ENCODE data around the gene FNDC3B. TPM values are rescaled to one million over a fixed set of nuclear protein-coding genes. Genes with fewer than 3 reads are reported as not detected.

Gene FNDC3B
- polyA plus RNA-seq, 12 donors = 35.7 to 87.3 (median 64.8) TPM; not detected in 1

DNA sequence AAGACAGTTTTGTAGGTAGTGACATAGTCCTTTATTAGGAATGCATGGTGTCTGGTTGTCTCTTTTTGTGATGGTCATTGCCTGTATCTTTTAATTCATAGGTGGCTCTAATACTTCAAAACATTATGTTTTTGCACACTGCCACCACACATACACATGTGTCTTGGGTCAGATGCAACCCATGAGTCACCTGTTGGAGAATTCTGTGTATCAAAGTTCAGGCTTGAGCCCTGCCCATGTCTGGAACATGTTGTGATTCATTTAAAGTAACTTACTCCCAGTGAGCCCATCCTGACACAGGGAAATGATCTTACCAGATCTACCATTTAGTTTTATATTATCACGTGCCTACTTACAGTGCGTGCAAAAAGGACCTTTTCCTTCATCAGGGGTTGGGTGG, 266.2 kb downstream of the FNDC3B start:
- DNase-seq = no peak

GRCh38 chr3:172305974-172306373, 266.6 kb downstream of the FNDC3B start:
- no peak for DNase-seq

DNA sequence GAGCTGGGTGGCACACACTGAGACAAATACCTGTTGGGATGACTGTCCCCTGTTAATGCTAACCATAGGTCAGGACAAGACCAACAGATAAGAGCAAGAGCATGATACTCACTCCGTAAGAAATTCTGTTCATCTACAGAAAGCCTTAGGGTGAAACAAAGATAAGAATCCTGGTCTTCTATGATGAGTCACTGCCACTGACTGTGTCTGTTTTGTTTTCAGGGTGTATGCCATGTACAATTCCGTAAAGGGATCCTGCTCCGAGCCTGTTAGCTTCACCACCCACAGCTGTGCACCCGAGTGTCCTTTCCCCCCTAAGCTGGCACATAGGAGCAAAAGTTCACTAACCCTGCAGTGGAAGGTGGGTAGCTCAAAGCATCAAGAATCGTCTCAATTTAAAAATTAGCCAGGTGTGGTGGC, 267.8 kb downstream of the FNDC3B start:
- DNase-seq = no peak

GRCh38 chr3:172309059-172309458, 269.7 kb downstream of the FNDC3B start:
- DNase-seq = no peak

DNA sequence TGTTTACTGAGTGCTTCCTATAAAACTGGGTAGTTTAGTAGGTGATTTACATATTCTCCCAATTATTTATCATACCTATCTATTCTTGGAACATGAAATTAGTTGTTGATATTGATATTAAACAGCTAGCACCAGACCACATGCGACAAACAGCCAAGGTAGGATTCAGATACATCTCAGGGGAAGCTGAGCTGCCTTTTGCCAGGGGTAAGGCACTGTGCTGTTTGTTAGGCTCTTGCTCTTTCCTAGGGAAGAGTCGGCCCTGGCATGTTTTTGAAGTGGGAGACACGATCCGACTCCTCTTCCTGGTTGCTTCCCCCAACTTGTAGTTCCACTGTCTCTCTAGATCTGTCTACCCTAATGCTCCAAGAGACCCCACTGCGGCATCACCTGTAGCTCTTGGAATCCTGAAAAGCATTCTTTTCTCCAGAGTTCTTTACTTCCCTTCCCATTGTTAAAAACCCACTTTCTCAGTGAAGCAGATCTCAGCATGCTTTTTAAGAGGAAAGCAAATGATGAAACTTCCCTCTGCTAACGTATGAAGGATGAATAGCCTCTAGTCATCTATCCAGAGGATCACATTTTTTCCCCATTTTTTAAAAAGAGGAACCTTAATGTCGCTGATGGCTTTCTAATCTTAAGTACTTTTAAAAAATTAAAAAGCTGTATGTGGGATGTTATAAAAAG, 270.5 kb downstream of the FNDC3B start:
- no peak for DNase-seq

- DNase-seq = no peak
Measured at GRCh38 chr3:172310428-172310760, 271.0 kb downstream of the FNDC3B start.

- no peak for DNase-seq
Measured at GRCh38 chr3:172311217-172311616, 271.8 kb downstream of the FNDC3B start.

DNA sequence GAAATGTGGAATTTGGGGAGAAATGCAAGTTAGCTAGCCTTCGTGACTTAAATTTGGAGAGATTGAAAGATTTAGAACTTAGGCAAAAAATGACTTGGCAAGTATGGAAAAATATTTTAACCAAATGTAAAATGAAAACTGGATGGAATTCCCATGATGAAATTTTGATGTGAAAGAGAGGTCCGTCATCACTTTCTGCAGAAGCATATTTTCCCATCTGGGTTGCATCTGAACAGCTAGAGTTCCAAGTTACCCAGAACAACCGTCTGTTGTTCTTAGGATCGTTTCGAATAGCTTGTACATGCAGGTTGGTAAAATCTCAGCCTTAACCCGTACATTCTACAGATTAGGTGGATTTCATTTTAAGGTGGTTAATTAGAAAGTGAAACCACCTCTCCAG, 272.6 kb downstream of the FNDC3B start:
- peak; percentile 59 for DNase-seq

DNA sequence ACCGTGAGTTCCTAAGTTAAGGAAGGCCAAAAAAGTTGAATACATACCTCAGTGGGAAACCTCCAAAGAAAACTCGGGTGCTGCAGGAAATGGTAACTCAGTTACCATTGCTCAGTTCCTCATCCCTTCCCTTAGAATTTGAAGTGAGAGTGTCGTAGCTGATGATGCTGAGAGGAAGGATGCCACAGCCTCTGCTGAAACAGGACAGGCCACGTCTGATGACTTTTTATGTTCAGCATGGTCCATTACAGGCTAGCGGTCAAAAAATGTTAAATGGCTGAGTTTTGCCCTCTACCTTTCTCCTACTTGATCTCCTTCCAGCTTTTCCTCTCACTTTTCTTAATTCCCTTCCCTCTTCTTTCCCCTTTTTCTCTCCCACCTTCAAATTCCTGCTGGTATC, 273.3 kb downstream of the FNDC3B start:
- DNase-seq = no peak

- no peak for DNase-seq
Measured at GRCh38 chr3:172313671-172314070, 274.3 kb downstream of the FNDC3B start.

- no peak for DNase-seq
Measured at GRCh38 chr3:172314591-172315160, 275.3 kb downstream of the FNDC3B start.

GRCh38 chr3:172315401-172316091, 276.2 kb downstream of the FNDC3B start:
- no peak for DNase-seq

DNA sequence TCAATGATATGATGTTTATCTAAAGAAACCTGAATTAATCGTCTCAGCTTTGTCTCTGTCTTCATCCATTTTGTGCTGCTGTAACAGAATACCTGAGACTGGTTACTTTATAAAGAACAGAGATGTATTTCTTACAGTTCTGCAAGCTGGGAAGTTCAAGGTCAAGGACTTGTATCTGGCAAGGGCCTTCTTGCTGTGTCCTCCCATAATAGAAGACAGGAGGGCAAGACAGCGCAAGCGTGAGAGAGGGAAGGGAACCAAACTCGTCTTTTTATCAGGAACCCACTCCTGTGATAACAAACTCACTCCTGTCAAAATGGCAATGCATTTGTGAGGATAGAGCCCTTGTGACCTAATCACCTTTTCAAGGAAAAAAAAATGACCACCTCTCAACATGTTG, 277.4 kb downstream of the FNDC3B start:
- no peak for DNase-seq

DNA sequence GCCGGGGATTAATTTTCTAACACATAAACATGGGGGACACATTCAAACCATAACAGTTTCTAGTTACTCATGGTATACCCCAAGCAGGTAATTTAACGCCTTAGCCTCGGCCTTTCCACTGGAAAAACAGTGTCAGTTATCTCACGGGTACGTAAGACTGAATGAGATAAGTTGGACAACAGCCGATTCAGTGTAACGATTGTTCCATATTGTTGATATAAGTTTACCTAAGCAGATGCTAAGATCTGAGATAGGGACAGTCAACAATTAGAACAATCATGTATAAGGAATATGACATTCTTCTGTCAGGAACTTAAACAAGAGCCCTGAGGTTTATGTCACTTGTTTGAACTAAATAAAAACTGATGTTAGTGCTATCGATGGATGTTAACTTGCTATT, 278.1 kb downstream of the FNDC3B start:
- no peak for DNase-seq

- peak; percentile 81 for DNase-seq
Measured at GRCh38 chr3:172317984-172318383, 278.6 kb downstream of the FNDC3B start.

GRCh38 chr3:172319595-172319994, 280.2 kb downstream of the FNDC3B start:
- peak; percentile 43 for DNase-seq

- DNase-seq = no peak
Measured at GRCh38 chr3:172320468-172320867, 281.1 kb downstream of the FNDC3B start.

DNA sequence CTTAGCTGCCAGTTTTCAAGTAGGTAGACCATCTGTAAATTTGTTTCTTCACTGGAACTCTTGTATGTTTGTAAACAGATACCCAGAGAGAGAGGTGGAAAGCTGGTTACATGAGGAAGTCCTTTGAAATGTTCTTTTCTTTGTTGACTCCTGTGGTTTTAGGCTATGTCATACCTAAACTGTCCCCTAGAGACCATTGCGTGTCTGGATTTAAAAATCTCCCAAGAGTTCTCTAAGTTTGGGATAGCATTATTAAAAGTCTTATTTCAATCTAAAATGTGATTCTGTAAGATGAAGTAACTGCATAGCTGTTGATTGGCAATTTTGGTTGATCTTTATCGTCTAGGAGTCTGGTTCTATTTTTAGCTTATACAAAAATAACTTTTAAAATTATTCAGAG, 281.7 kb downstream of the FNDC3B start:
- no peak for DNase-seq

GRCh38 chr3:172323894-172324610, 284.7 kb downstream of the FNDC3B start:
- DNase-seq = no peak

- no peak for DNase-seq
Measured at GRCh38 chr3:172324611-172325203, 285.3 kb downstream of the FNDC3B start.

DNA sequence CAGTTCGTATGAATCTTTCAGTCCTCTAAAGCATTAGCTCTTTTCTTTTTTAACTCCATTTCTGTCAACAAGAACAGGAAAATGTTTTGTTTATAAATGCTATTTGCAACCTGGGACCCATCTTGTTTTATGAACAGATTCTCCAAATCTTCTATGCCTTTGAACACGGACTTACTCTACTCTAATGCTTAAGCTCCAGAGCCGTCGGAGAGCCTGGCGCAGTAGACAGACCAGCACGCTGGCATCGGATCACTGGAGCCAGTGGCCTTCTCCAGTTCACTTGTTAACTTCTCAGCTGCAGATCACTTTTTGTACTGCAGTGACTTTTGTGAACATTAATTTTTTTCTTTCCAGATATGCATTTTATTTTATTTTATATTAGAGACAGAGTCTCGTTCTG, 286.1 kb downstream of the FNDC3B start:
- DNase-seq = no peak

GRCh38 chr3:172326993-172327392, 287.6 kb downstream of the FNDC3B start:
- DNase-seq = no peak
